Coronary artery (tissue), 2 donors: ENCODE measurements around the gene BACE1.
"Not testable (repeated sequence)": the region's sequence is repeated elsewhere in the genome, so short reads cannot be mapped to it uniquely, and the experiment has no call there.

Source experiments
- DNase-seq: peaks from one replicate; pipeline ENCODE4 v3.0.0-alpha.2; 2017; ENCODE audit warnings: low spot score
- H3K27ac ChIP-seq, 2 donors: fragments of 200-600 bp; sonication (generic); one replicate each; pipeline ENCODE4 v1.5.1; 2016 to 2019
- H3K4me3 ChIP-seq: fragments of 200-600 bp; sonication (generic); 2 replicates; pipeline ENCODE4 v1.5.1; 2016; ENCODE audit warnings: mild to moderate bottlenecking, moderate library complexity
- CTCF ChIP-seq: fragments of 200-600 bp; sonication (generic); IDR thresholded peaks from one replicate; pipeline ENCODE4 v1.5.1; 2019; ENCODE audit warnings: antibody characterized with exemption

BACE1 gene

DNA sequence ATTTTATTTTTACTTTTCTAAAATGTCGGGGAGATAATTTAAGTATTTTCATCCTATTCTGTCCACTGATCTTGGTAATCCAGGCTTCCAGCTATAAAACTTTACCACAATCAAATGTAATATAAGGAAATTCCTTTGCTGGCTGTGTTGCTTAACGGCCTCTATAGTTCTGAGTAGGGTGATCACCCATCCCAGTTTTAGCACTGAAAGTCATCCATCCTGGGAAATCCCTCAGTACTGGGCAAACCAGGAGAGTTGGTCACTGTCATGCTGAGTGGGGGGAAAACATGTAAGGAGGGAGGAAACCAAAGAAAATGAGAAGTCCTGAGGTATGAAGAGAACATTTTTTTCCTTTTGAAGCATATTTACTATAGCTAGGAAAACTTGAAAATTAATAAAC, 37.7 kb downstream of the BACE1 start:
- no peak for DNase-seq
- no peak overlapping the region for H3K4me3 ChIP-seq
- no peak overlapping the region for H3K27ac ChIP-seq
- TF ChIP-seq CTCF = no peak

GRCh38 chr11:117273550-117274289, 42.3 kb downstream of the BACE1 start:
- H3K4me3 ChIP-seq = no peak overlapping the region
- TF ChIP-seq CTCF = no peak
- DNase-seq = no peak

GRCh38 chr11:117272175-117272574, 43.9 kb downstream of the BACE1 start:
- not testable (repeated sequence) for H3K4me3 ChIP-seq

More at GRCh38 chr11:117273550-117274289, 42.3 kb downstream of the BACE1 start:
- H3K27ac ChIP-seq = no peak overlapping the region

DNA sequence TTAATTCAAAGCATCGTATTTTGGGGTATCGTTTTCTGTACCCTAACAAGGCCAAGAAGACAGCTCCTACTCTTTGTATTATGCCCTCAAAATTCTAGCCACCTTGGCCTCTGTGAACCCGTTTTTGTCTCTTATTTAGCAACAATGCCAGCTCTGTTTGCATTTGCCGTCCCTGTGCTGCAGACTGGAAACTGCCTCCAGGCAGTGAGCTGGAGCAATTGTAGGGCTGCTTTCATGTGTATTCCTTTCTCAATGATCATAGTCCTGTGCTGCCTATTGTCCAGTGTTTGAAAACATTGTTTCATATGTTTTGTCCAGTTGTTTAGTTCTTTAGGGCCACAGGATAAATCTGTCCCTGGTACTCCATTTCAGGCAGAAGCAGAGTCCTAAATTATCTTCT, 44.8 kb downstream of the BACE1 start:
- no peak for DNase-seq
- H3K4me3 ChIP-seq = no peak overlapping the region
- no peak overlapping the region for H3K27ac ChIP-seq
- no peak for TF ChIP-seq CTCF

More at GRCh38 chr11:117272175-117272574, 43.9 kb downstream of the BACE1 start:
- not testable (repeated sequence) for DNase-seq, H3K27ac ChIP-seq

GRCh38 chr11:117269856-117270255, 46.2 kb downstream of the BACE1 start:
- Histone ChIP-seq H3K4me3 (no peak overlapping the region), H3K27ac (no peak overlapping the region)
- TF ChIP-seq CTCF = no peak
- no peak for DNase-seq

DNA sequence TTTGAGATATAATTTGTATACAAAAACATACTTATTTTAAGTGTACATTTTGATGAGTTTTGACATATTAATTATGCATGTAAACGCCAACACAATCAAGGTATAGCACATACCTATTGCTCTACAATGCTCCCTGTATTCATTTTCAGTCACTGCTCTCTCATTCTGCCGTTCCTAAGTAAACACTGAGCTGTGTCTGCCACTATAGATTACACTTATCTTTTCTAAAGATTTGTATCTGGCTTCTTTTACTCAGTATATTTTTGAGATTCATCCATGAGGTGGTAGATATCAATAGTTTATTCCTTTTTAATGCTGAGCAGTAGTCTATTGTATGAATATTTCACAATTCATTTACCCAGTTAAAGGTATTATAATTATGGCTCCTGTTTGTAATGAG, 50.3 kb downstream of the BACE1 start:
- Histone ChIP-seq H3K27ac (no peak overlapping the region), H3K4me3 (no peak overlapping the region)
- TF ChIP-seq CTCF = no peak
- DNase-seq = no peak

DNA sequence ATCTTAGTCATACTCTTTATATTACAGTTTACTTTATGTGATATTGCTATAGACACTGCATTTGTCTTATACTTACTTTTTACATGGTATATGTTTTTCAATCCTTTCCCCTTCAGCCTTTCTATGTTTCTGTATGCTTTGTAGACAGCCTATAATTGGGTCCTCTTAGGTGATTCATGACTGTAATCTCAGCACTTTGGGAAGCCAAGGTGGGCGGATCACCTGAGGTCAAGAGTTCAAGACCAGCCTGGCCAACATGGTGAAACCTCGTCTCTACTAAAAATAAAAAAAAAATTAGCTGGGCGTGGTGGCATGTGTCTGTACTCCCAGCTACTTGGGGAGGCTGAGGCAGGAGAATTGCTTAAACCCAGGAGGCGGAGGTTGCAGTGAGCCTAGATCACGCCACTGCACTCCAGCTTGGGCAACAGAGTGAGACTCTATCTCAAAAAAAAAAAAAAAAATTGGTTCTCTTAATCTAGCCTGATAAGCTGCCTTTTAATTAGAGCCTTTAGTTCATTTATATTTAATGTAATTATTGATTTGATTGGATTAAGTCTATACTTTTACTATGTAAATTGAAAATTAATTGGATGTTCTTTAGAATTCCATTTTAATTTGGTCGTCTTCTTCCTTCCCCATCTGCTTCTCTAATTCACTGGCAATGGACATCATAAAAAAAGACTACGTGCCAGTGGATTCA, 51.3 kb downstream of the BACE1 start:
- not testable (repeated sequence) for DNase-seq, H3K4me3 ChIP-seq, H3K27ac ChIP-seq

DNA sequence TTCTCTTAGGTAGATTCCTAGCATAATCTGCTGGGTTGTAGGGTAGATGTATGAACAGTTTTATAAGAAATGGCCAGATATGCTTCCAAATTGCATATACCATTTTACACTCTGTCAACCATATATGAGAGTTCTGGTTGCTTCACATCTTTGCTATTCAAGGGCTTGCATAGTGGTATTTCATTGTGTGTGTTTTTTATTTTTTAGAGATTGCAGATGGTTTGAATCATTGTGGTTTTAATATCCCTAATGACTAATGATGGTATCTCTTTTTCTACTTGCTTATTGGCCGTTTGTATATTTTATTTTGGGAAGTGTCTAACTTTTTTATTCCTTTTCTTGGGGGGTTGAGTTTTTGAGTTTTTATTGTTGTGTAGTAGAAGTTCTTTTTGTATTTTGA, 56.6 kb downstream of the BACE1 start:
- TF ChIP-seq CTCF = no peak
- no peak overlapping the region for H3K4me3 ChIP-seq

More for the DNA sequence above, 56.6 kb downstream of the BACE1 start:
- no peak overlapping the region for H3K27ac ChIP-seq
- DNase-seq = no peak
